H9 (cell line): Measurements from ENCODE around the gene PSMB5. TPM values are rescaled to one million over a fixed set of nuclear protein-coding genes. Genes with fewer than 3 reads are reported as not detected.

Experiments
- DNase-seq: peaks from one replicate; pipeline ENCODE4 v3.0.0-alpha.2; 2017
- H2AFZ ChIP-seq: one replicate; pipeline ENCODE4 v1.6.1; 2013; ENCODE audit warnings: mild to moderate bottlenecking, low read length, control low read depth, moderate library complexity
- H2AK5ac ChIP-seq: 2 replicates; pipeline ENCODE4 v1.6.1; 2013; ENCODE audit warnings: low read length, control low read depth, mixed read lengths; ENCODE audit not compliant: insufficient read length
- H2BK120ac ChIP-seq: one replicate; pipeline ENCODE4 v1.6.1; 2013; ENCODE audit warnings: low read depth, mild to moderate bottlenecking, low read length, control low read depth, inconsistent platforms; ENCODE audit not compliant: poor library complexity, severe bottlenecking
- H2BK12ac ChIP-seq: 2 replicates; pipeline ENCODE4 v1.6.1; 2013; ENCODE audit warnings: low read length, control low read depth, mixed read lengths, low read depth; ENCODE audit not compliant: insufficient read length
- H2BK15ac ChIP-seq: 2 replicates; pipeline ENCODE4 v1.6.1; 2013; ENCODE audit warnings: low read depth, low read length, control low read depth
- H2BK20ac ChIP-seq: one replicate; pipeline ENCODE4 v1.6.1; 2013; ENCODE audit warnings: low read depth, mild to moderate bottlenecking, low read length, control low read depth, inconsistent platforms; ENCODE audit not compliant: poor library complexity, severe bottlenecking
- H2BK5ac ChIP-seq: 2 replicates; pipeline ENCODE4 v1.6.1; 2013; ENCODE audit warnings: low read length, control low read depth, mixed read lengths; ENCODE audit not compliant: insufficient read length
- H3K14ac ChIP-seq: 2 replicates; pipeline ENCODE4 v1.6.1; 2013; ENCODE audit warnings: low read length, control low read depth; ENCODE audit not compliant: insufficient read depth
- H3K18ac ChIP-seq: 2 replicates; pipeline ENCODE4 v1.6.1; 2013; ENCODE audit warnings: low read depth, mild to moderate bottlenecking, mixed read lengths, low read length, control low read depth; ENCODE audit not compliant: insufficient read length
- H3K23ac ChIP-seq: 2 replicates; pipeline ENCODE4 v1.6.1; 2013; ENCODE audit warnings: low read length, control low read depth, mixed read lengths, low read depth; ENCODE audit not compliant: insufficient read length
- H3K23me2 ChIP-seq: 2 replicates; pipeline ENCODE4 v1.6.1; 2013; ENCODE audit warnings: low read depth, mild to moderate bottlenecking, mixed read lengths, low read length, control low read depth; ENCODE audit not compliant: insufficient read length, poor library complexity, severe bottlenecking
- H3K27ac ChIP-seq: 2 replicates; pipeline ENCODE4 v1.5.1; 2013; ENCODE audit warnings: low read length, control low read depth, mixed read lengths, low read depth; ENCODE audit not compliant: insufficient read length
- H3K27me3 ChIP-seq: 2 replicates; pipeline ENCODE4 v1.6.1; 2013; ENCODE audit warnings: low read length, control low read depth, inconsistent platforms; ENCODE audit not compliant: insufficient read depth
- H3K4ac ChIP-seq: 2 replicates; pipeline ENCODE4 v1.6.1; 2013; ENCODE audit warnings: low read depth, mild to moderate bottlenecking, control low read depth, inconsistent platforms, low read length, moderate library complexity
- H3K4me1 ChIP-seq: 2 replicates; pipeline ENCODE4 v1.6.1; 2013; ENCODE audit warnings: low read length, control low read depth, inconsistent platforms; ENCODE audit not compliant: insufficient read depth
- H3K4me2 ChIP-seq: 2 replicates; pipeline ENCODE4 v1.6.1; 2013; ENCODE audit warnings: low read length, control low read depth, mixed read lengths; ENCODE audit not compliant: insufficient read length, insufficient read depth
- H3K56ac ChIP-seq: 2 replicates; pipeline ENCODE4 v1.6.1; 2013; ENCODE audit warnings: low read depth, mild to moderate bottlenecking, mixed read lengths, low read length, control low read depth; ENCODE audit not compliant: insufficient read length
- H3K79me1 ChIP-seq: 2 replicates; pipeline ENCODE4 v1.6.1; 2013; ENCODE audit warnings: low read depth, mild to moderate bottlenecking, moderate library complexity, low read length, control low read depth, inconsistent platforms; ENCODE audit not compliant: insufficient read depth, poor library complexity, severe bottlenecking
- H3K79me2 ChIP-seq: 2 replicates; pipeline ENCODE4 v1.6.1; 2013; ENCODE audit warnings: low read length, control low read depth, inconsistent platforms; ENCODE audit not compliant: insufficient read depth
- H3K9ac ChIP-seq: 2 replicates; pipeline ENCODE4 v1.6.1; 2013; ENCODE audit warnings: low read length, control low read depth, mixed read lengths; ENCODE audit not compliant: insufficient read length; ENCODE audit errors: extremely low read depth
- H3K9me3 ChIP-seq: one replicate; pipeline ENCODE4 v1.6.1; 2013; ENCODE audit warnings: low read depth, low read length, inconsistent platforms; ENCODE audit not compliant: control insufficient read depth
- H3T11ph ChIP-seq: one replicate; pipeline ENCODE4 v1.6.1; 2013; ENCODE audit warnings: mild to moderate bottlenecking, low read length, control low read depth, inconsistent platforms
- H4K20me1 ChIP-seq: one replicate; pipeline ENCODE4 v1.6.1; 2013; ENCODE audit not compliant: control insufficient read depth, insufficient read length, insufficient read depth
- H4K5ac ChIP-seq: 2 replicates; pipeline ENCODE4 v1.6.1; 2013; ENCODE audit warnings: low read depth, mild to moderate bottlenecking, mixed read lengths, low read length, control low read depth; ENCODE audit not compliant: insufficient read length
- H4K8ac ChIP-seq: replicated peaks from 2 replicates; pipeline ENCODE4 v1.6.1; 2013; ENCODE audit warnings: low read length, control low read depth, mixed read lengths, low read depth; ENCODE audit not compliant: insufficient read length
- H4K91ac ChIP-seq: 2 replicates; pipeline ENCODE4 v1.6.1; 2013; ENCODE audit warnings: low read depth, mild to moderate bottlenecking, moderate library complexity, mixed read lengths, low read length, control low read depth; ENCODE audit not compliant: insufficient read length
- H3K27ac Mint-ChIP-seq, 3 experiments: 2 replicates in 2 of 3; 3 replicates in 1 of 3; pipeline ENCODE4 v1.8.0; 2020 to 2021; ENCODE audit warnings: mixed read lengths in 3 of 3, mild to moderate bottlenecking in 1 of 3, moderate library complexity in 1 of 3
- H3K27me3 Mint-ChIP-seq: 2 replicates; pipeline ENCODE4 v1.8.0; 2021; ENCODE audit warnings: low read depth, mild to moderate bottlenecking, moderate library complexity, mixed read lengths
- H3K36me3 Mint-ChIP-seq, 3 experiments: 2 replicates in 2 of 3; 3 replicates in 1 of 3; pipeline ENCODE4 v1.8.0; 2020 to 2021; ENCODE audit warnings: low read depth in 3 of 3, mixed read lengths in 3 of 3; ENCODE audit not compliant: insufficient read depth in 1 of 3
- H3K4me1 Mint-ChIP-seq, 2 experiments: 2 replicates each; pipeline ENCODE4 v1.8.0; 2020; ENCODE audit warnings: mixed read lengths in 2 of 2
- H3K4me3 Mint-ChIP-seq, 2 experiments: 2 replicates in 1 of 2; 3 replicates in 1 of 2; pipeline ENCODE4 v1.8.0; 2020 to 2021; ENCODE audit warnings: mild to moderate bottlenecking in 2 of 2, mixed read lengths in 2 of 2, moderate library complexity in 1 of 2
- H3K9me3 Mint-ChIP-seq, 2 experiments: 2 replicates in 1 of 2; 3 replicates in 1 of 2; pipeline ENCODE4 v1.8.0; 2020; ENCODE audit warnings: mild to moderate bottlenecking in 2 of 2, mixed read lengths in 2 of 2, moderate library complexity in 1 of 2
- CTCF ChIP-seq: fragments of 200-600 bp; sonication (generic); conservative IDR thresholded peaks from 3 replicates; pipeline ENCODE4 v1.8.0; 2021; ENCODE audit warnings: antibody characterized with exemption, mild to moderate bottlenecking
- WGBS: extraction: QIAGEN DNeasy Blood & Tissue Kit; methylation state at CpG from one replicate; pipeline ENCODE4 v1.1.7; 2013; ENCODE audit warnings: missing lambda C conversion rate, low lambda C conversion rate, mixed read lengths; ENCODE audit not compliant: insufficient read length; ENCODE audit errors: extremely low coverage; 5-methylcytosine and 5-hydroxymethylcytosine counted together
- total RNA-seq: library from RNA; stranded (reverse); gene quantifications from 2 replicates; pipeline ENCODE4 v1.2.1, GENCODE V29; 2021

PSMB5 gene
- total RNA-seq, 1 experiment from 2014 or later: 252 TPM

GRCh38 chr14:22994762-22995275, 39.9 kb downstream of the PSMB5 start:
- Histone ChIP-seq H2BK20ac (no peak overlapping the region), H4K91ac (no peak overlapping the region), H3K79me1 (no peaks in the 10 kb centered on the region), H3K4me2 (no peak overlapping the region), H4K5ac (no peak overlapping the region), H2BK12ac (no peak overlapping the region), H2BK120ac (no peak overlapping the region), H3K4ac (no peak overlapping the region), H3T11ph (no peak overlapping the region), H2AFZ (peak overlapping the region; percentile 51), H3K27ac (no peak overlapping the region), H3K27me3 (no peaks in the 10 kb centered on the region), H2BK15ac (no peak overlapping the region), H4K20me1 (no peaks in the 10 kb centered on the region), H4K8ac (no peak overlapping the region), H2BK5ac (no peak overlapping the region), H3K79me2 (no peaks in the 10 kb centered on the region), H3K9ac (no peak overlapping the region), H3K4me1 (peaks cover 5% of the 10 kb centered on the region; the same call in 1 of the 2 replicates), H3K23ac (no peak overlapping the region), H3K23me2 (no peaks in the 10 kb centered on the region), H3K56ac (no peak overlapping the region), H3K9me3 (no peaks in the 10 kb centered on the region), H3K18ac (no peak overlapping the region), H3K14ac (no peak overlapping the region), H2AK5ac (no peak overlapping the region)
- H3K9me3 Mint-ChIP-seq: no peaks in the 10 kb centered on the region
- H3K36me3 Mint-ChIP-seq: peaks cover 0 to 3% (median 0%) of the 10 kb centered on the region in 3 experiments; a peak in 1 of 7 replicates
- H3K27me3 Mint-ChIP-seq: no peaks in the 10 kb centered on the region
- peaks cover 7 to 8% of the 10 kb centered on the region in 2 experiments for H3K4me1 Mint-ChIP-seq
- peak overlapping the region in 2 of 3 experiments; percentile 93; a peak in 5 of 7 replicates for H3K27ac Mint-ChIP-seq
- H3K4me3 Mint-ChIP-seq: no peak overlapping the region
- peak; percentile 52 for DNase-seq
- WGBS: no CpG with 5 or more reads among the region's 4 CpGs
- TF ChIP-seq CTCF: peak; percentile 68
